GM21737 (cell line): ENCODE results near the gene KIN.
A peak's percentile ranks its signal among the peaks of the same experiment; 100 is the strongest.
"Not testable (repeated sequence)": the region's sequence is repeated elsewhere in the genome, so short reads cannot be mapped to it uniquely, and the experiment has no call there.

Experiments used
- ATAC-seq: cut with Tn5 transposase; IDR thresholded peaks from one replicate; pipeline ENCODE4 v1.9.1; 2021; ENCODE audit warnings: mild to moderate bottlenecking, moderate library complexity; ENCODE audit not compliant: unreplicated experiment

Gene KIN

DNA sequence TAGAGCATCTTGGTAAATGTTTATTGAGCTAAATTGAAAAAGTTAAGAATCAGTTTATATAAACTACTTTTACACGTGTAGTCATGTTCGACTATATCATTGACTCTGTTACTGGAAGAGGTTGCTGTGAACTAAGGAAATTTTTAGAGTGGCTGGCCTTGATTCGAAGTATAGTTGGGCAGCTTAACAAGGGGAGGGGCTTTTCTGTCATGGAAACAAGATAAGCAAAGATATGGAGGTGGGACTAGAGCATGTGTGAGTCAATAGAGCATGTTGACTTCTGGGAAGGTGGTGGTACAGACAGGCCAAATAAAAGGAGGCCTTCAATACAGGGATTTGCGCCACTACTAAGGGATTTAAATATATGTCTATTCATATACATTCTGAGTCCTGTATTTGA lies 7.8 kb upstream of the KIN start:
- no peak for ATAC-seq

GRCh38 chr10:7794251-7795026 lies 6.6 kb upstream of the KIN start:
- no peak for ATAC-seq

DNA sequence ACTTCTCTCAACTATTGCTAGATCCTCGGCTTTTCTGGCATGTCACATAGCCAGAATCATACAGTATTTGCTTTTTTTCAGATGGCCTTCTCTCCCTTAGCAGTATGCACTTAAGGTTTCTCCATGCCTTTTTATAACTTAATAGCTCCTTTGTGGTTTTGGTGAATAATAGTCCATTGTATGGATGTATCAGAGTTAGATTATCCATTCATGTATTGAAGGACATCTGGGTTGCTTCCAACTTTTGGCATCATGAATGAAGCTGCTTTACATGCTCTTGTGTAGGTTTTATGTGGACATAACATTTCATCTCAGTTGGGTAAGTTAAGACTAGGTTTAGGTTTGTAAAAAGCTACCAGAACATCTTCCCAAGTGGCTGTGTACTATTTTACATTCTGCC lies 4.7 kb upstream of the KIN start:
- ATAC-seq: no peak

GRCh38 chr10:7789390-7789789 lies 1.6 kb upstream of the KIN start:
- no peak for ATAC-seq

DNA sequence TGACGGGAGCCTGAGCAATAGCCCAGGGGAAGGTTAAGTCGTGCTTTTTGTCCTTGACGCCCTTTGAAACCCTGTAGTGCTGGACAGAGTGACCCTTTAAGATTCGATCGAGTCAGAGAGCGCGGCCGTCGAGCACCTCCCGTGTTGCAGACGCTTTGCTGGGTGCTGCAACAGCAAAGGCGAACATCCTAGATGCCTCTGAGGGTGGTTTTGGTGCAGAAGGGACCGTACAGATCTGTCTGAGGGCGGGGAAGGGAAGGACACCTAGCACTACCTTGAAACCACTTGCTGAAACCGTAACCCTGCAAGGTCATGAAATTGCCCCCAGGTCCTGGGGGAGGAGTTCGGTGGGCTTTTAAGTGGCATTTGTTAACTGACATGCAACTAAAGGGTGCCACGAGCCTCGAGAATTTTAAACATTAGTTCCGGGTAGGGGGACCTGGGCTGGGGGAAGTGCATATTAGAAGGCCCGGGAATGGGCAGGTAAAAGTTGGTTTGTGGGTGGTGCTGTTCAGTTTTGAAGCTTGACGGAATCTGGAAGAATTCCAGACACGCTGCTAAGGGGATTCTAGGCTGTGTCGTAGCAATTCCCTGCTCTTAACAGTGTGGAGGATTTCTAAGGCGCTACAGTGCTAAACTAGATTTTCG lies 970 bp upstream of the KIN start:
- no peak for ATAC-seq

DNA sequence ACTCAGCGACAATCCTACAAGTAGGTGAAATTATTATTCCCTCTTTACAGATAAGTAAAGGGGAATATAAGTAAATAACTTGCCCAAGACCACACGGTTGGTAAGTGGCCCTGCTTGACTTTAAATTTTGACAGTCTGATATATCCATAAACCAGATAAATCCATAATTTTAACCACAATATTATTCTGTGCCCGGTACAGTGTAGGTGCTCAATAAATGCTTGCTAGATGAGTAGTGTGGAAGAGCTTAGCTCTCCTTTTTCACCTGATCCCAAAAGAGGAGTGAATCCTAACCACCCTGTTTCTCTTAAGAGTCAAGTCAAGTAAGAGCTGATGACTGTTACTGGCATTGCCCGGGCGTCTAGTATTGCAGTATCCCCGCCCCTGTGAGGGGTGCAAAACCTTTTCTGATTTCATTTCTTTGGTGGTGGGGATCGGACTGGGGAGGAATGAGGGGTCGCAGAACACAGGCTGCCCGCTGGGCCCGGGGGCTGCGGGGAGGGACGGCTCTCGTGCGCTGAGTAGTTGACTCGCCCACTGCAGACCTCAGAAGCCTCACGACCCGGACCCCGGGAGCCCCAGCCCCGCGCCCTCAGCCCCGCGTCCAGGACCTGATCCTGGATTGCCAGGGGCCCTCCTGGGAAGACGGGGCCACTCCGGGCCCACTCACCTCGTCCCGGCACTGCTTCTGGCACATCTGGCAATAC lies 490 bp downstream of the KIN start:
- ATAC-seq: peak; percentile 14

- ATAC-seq: no peak
Measured at GRCh38 chr10:7786430-7786829, 1.4 kb downstream of the KIN start.

DNA sequence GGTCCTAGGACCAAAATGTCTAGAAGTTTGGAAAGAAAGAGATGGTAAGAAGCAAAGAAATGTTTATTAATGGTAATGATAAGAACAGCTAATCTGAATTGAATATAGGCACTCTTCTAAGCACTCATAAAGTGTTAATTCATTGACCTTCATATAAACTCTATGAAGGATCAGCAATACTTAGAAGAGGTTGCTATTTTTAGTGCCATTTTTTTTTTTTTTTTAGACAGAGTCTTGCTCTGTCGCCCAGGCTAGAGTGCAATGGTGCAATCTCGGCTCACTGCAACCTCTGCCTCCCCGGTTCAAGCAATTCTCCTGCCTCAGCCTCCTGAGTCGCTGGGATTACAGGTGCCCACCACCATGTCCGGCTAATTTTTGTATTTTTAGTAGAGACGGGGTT lies 5.6 kb downstream of the KIN start:
- not testable (repeated sequence) for ATAC-seq

- no peak for ATAC-seq
Measured at GRCh38 chr10:7776777-7777176, 11.0 kb downstream of the KIN start.

DNA sequence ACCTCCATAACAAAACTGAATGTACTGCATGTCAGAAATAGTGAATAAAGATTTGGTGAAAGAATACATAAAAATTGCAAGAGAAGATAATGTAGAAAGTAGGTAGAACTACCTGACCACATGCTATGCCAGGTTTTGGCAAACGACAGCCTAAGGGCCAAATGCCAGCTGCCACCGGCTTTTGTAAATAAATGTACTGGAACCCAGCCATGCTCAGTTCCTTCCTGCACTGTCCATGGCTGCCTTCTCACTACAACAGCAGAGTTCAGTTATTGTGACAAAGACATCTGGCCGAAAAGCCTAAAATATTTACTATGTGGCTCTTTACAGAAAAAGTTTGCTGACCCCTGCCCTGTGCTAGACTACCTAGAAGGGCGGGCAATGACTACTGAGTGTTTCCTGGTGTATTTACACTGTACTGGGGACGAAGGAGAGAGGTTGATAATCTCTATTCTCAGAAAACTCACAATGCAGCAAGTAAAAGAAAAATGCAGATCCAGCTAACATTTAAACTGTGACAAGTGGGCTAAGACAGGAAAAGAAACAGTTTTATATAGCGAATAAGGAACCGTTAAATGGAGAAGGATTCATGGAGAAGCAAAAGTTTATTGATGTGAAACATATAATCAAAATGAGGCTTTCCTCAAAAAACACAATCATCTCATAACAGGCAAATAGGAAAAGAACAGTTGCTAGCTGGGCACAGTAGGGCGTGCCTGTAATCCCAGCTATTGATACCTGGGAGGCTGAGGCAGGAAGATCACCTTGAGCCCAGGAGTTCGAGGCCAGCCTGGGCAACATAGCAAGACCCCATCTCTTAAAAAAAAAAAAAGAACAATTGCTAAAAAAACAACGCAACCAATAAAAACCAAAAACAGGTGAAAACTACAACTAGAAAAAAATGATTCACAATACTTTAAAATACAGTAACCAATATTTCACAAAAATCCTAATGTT lies 13.7 kb downstream of the KIN start:
- ATAC-seq: no peak

DNA sequence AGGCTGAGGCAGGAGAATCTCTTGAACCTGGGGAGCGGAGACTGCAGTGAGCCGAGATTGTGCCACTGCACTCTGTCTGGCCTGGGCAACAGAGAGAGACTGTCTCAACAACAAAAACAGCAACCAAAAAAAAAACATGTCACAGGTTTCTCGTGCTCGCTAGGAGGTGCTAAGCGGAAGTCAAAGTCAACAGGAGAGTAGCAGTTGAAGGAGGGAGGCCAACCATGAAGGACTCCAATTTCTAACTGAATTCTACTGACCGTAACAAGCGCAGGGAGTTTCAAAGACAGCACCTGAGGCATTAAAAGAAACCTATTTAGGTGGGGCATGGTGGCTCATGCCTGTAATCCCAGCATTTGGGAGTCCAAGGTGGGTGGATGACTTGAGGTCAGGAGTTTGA lies 19.4 kb downstream of the KIN start:
- ATAC-seq: no peak

DNA sequence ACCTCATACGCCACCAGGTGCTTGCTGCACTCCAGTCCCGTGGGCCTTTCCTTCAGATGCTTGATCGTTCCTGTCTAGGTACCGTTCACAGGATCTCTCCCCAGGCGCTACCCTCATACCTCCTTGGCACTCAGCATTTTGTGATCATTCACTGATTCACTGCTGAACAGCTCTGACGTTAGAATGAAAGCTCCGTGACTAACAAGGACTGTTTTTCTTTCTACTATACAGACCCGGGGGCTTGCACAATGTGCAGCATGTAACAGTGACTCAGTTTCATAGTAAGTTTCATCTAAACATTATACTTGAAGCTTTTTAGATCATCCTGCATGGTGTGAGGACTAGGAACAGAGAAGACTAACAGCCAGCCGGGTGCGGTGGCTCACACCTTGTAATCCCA lies 20.6 kb downstream of the KIN start:
- no peak for ATAC-seq

DNA sequence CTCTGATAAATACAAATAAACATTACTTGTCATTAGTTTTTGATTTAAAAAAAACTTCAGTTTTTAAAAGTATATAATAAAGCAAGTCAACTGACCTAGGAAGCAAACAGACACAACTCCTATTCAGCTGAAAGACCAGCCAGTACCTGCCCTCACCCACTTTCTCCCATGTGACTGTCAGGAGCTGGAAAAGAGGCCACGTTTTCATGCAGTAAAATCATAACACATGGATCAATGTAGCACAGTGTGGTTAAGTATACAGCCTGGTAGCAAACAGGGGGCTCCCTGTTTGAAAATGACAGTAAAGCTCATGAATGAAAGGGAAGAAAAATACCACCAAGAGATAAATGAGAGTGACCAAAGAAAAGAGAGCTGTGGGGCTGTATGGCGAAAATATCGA lies 21.6 kb downstream of the KIN start:
- ATAC-seq: no peak

DNA sequence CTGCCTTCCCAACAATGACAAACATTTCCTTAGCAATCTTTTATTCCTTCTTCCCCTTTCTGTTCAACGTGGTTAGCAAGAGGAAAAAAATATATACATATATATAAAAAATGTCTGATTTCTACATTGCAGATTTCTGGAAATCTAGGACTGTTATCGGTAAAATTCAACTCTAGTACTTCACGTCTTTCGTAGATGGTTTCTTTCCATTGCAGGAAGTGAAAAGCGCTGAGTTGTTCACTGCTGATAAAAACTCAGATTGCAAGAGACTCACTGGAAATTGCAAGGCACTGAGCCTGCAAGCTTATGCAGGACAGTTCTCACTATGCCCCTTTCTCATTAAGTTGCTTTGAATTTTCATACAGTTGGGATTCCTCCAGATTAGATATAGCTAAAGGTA lies 23.9 kb downstream of the KIN start:
- ATAC-seq: no peak

DNA sequence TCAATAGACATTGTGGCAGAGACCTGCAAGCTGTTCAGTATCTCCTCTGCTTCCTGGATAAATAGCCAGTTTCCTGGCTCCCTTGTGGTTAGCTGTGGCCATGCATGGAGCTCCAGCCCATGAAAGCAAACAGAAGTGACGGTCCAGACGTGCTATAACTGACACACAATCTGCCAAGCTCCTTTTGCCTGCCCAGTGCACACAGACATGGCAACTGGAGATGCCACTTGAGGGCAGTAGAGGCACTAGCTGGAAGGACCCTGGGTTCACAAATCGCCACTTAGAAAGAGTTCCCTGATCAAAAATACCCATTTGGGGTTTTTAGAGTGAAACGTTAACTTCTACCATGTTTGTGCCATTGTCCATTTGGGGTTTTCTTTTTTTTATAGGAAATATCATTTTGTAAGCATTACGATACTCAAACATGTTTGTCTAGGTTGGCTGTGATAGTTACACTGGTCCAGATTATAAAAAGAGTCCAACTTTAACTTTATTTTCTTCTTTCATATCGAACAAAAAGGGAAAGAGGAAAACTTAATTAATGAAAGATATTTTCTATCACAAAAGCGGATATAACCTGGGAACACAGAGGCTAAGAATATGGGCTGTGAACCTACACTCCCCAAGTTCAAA lies 31.3 kb downstream of the KIN start:
- no peak for ATAC-seq

DNA sequence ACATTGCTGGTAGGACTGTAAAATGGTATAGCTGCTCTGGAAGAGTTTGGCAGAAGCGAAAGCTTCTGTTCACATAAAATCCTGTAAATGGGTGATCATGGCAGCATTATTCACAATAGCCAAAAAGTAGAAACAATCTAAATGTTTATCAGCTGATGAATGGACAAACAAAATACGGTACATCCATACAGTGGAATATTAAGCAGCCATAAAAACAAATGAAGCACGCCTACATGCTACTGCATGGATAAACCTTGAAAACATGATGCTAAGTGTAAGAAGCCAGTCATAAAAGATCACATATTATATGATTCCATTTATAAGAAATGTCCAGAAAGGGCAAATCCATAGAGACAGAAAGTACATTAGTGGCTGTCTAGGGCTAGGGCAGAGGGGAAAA lies 32.7 kb downstream of the KIN start:
- no peak for ATAC-seq

GRCh38 chr10:7752251-7752650 lies 35.5 kb downstream of the KIN start:
- no peak for ATAC-seq

DNA sequence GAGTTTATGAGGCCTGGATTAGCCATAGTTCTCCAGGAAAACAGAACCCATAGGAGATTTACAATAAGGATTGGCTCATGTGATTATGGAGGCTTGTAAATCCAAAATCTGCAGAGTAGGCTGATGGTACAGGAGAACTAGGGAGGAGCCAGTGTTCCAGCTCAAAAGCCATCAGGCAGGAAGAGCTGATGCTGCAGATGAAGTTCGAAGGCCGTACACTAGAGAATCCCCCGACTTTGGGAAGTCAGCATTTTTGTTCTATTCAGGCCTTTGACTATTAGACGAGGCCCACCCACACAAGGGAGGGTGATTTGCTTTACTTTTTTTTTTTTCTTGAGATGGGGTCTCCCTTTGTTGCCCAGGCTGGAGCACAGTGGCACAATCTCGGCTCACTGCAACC lies 37.6 kb downstream of the KIN start:
- ATAC-seq: no peak

GRCh38 chr10:7748637-7749036 lies 39.2 kb downstream of the KIN start:
- ATAC-seq: not testable (repeated sequence)

GRCh38 chr10:7744307-7744706 lies 43.5 kb downstream of the KIN start:
- no peak for ATAC-seq
